ENCODE data around the gene HBM. TPM values are rescaled to one million over a fixed set of nuclear protein-coding genes. Genes with fewer than 3 reads are reported as not detected.
"Not testable (repeated sequence)": the region's sequence is repeated elsewhere in the genome, so short reads cannot be mapped to it uniquely, and the experiment has no call there.

HBM gene
- total and polyA plus RNA-seq, 10 of the 15 experiments (the other 5 are each of a cell fraction or from before 2014, with no cell fraction given) = 0.23 TPM; not detected in 9

GRCh38 chr16:155031-155398, 10.8 kb upstream of the HBM start (continued):
- TF ChIP-seq E4F1 (IDR thresholded peaks at IDR 0.05; ENCODE audit: borderline replicate concordance, partially characterized antibody) = no peak

- WGBS (ENCODE audit: insufficient coverage, insufficient replicate concordance, low lambda C conversion rate, missing lambda C conversion rate) = 9% methylated on average over 6 of the region's 6 CpGs
- Histone ChIP-seq H3K79me2 (ENCODE audit: control insufficient read depth, insufficient read depth, low read length) (no peaks in the 10 kb centered on the region), H3K4me2 (ENCODE audit: control insufficient read depth, insufficient read depth) (no peak overlapping the region), H4K20me1 (ENCODE audit: control insufficient read depth, insufficient read depth) (no peaks in the 10 kb centered on the region), H3K4me3 (no peak overlapping the region), H3K9me3 (replicated peaks; ENCODE audit: control insufficient read depth, insufficient read depth, low read length) (no peaks in the 10 kb centered on the region), H3K27me3 (replicated peaks in 1 of 2; ENCODE audit: control insufficient read depth in 2 of 2, insufficient read depth in 2 of 2, low read length in 1 of 2) (peaks cover 1 to 3% of the 10 kb centered on the region in 2 experiments; a peak in 3 of 4 replicates), H3K36me3 (ENCODE audit: control insufficient read depth in 2 of 2, insufficient read depth in 2 of 2, low read length in 1 of 2) (no peaks in the 10 kb centered on the region), H2AFZ (ENCODE audit: control insufficient read depth, low read depth, low read length) (no peak overlapping the region), H3K4me1 (ENCODE audit: control insufficient read depth, insufficient read depth, low read length) (no peaks in the 10 kb centered on the region), H3K9ac (ENCODE audit: control insufficient read depth, insufficient read depth, low read length) (no peak overlapping the region), H3K27ac (ENCODE audit: control insufficient read depth, insufficient read depth) (no peak overlapping the region)
- POLR2A ChIA-PET = no interaction called here
- TF ChIP-seq ASH2L (IDR thresholded peaks at IDR 0.05; ENCODE audit: borderline replicate concordance, low read depth) (no peak), EZH2 (IDR thresholded peaks at IDR 0.05; ENCODE audit: borderline replicate concordance, control insufficient read depth, low read depth, low read length) (no peak), NBN (IDR thresholded peaks at IDR 0.05) (no peak), RELA (IDR thresholded peaks at IDR 0.05; ENCODE audit: borderline replicate concordance, partially characterized antibody) (no peak), IRF5 (IDR thresholded peaks at IDR 0.05; ENCODE audit: borderline replicate concordance) (no peak), YBX1 (IDR thresholded peaks at IDR 0.05) (no peak), ZNF24 (IDR thresholded peaks at IDR 0.05) (no peak), HDGF (IDR thresholded peaks at IDR 0.05) (no peak)
- intact Hi-C loops (cut with micrococcal nuclease; ENCODE audit: unreplicated experiment) (no loop called here), in situ Hi-C loops (cut with MboI) (no loop called here)
- CTCF ChIA-PET = no interaction called here
- RAD21 ChIA-PET (ENCODE audit: unreplicated experiment) = no interaction called here
- DNase-seq (ENCODE audit: low read depth, low spot score) = no peak
- SMC1A ChIA-PET (ENCODE audit: uncharacterized antibody, unreplicated experiment) = no interaction called here
- no peak for ATAC-seq
- FAIRE-seq = no peak
- BruUV-seq (replicated peaks) = no TSS peak
Measured at GRCh38 chr16:159136-159849, 6.5 kb upstream of the HBM start.

GRCh38 chr16:160242-160641, 5.5 kb upstream of the HBM start:
- H3K27ac ChIP-seq (ENCODE audit: control insufficient read depth, insufficient read depth); DNase-seq (ENCODE audit: low read depth, low spot score); H3K4me2 ChIP-seq (ENCODE audit: control insufficient read depth, insufficient read depth); POLR2A ChIA-PET; H2AFZ ChIP-seq (ENCODE audit: control insufficient read depth, low read depth, low read length); FAIRE-seq; H4K20me1 ChIP-seq (ENCODE audit: control insufficient read depth, insufficient read depth); BruUV-seq (replicated peaks); H3K9me3 ChIP-seq (replicated peaks; ENCODE audit: control insufficient read depth, insufficient read depth, low read length); RAD21 ChIA-PET (ENCODE audit: unreplicated experiment); H3K4me3 ChIP-seq; CTCF ChIA-PET; H3K36me3 ChIP-seq (ENCODE audit: control insufficient read depth in 2 of 2, insufficient read depth in 2 of 2, low read length in 1 of 2); intact Hi-C loops (cut with micrococcal nuclease; ENCODE audit: unreplicated experiment); SMC1A ChIA-PET (ENCODE audit: uncharacterized antibody, unreplicated experiment); H3K79me2 ChIP-seq (ENCODE audit: control insufficient read depth, insufficient read depth, low read length); H3K27me3 ChIP-seq (replicated peaks in 1 of 2; ENCODE audit: control insufficient read depth in 2 of 2, insufficient read depth in 2 of 2, low read length in 1 of 2); H3K9ac ChIP-seq (ENCODE audit: control insufficient read depth, insufficient read depth, low read length); H3K4me1 ChIP-seq (ENCODE audit: control insufficient read depth, insufficient read depth, low read length); ATAC-seq; in situ Hi-C loops (cut with MboI): not testable (repeated sequence)
- WGBS (ENCODE audit: insufficient coverage, insufficient replicate concordance, low lambda C conversion rate, missing lambda C conversion rate) = 42% methylated on average over 4 of the region's 20 CpGs

All from GM12878 (cell line).